ENCODE measurements around the gene SULF2. TPM values are rescaled to one million over a fixed set of nuclear protein-coding genes. Genes with fewer than 3 reads are reported as not detected.

Gene SULF2
- total and polyA plus RNA-seq, 5 donors = 25.4 to 59.1 (median 47.6) TPM

- no peaks in the 10 kb centered on the region for H3K27me3 ChIP-seq (ENCODE audit: control insufficient read depth, insufficient read depth)
- 98% methylated on average over 4 of the region's 4 CpGs for WGBS
- H3K4me1 ChIP-seq (ENCODE audit: control insufficient read depth, insufficient read depth, low read length) = no peaks in the 10 kb centered on the region
- no peaks in the 10 kb centered on the region for H3K9me3 ChIP-seq (ENCODE audit: control insufficient read depth, low read length)
- intact Hi-C loops (cut with DNase I) = no loop called here
- ATAC-seq (no peak), DNase-seq (no peak)
- no peak overlapping the region for H3K27ac ChIP-seq (ENCODE audit: low read length)
- no peak overlapping the region for H3K4me3 ChIP-seq (ENCODE audit: low read length)
Observed at GRCh38 chr20:47730744-47731143, 54.5 kb downstream of the SULF2 start.

- Histone ChIP-seq H3K27me3 (ENCODE audit: control insufficient read depth, insufficient read depth) (no peaks in the 10 kb centered on the region), H3K9me3 (ENCODE audit: control insufficient read depth, low read length) (no peaks in the 10 kb centered on the region), H3K4me1 (ENCODE audit: control insufficient read depth, insufficient read depth, low read length) (no peaks in the 10 kb centered on the region), H3K4me3 (ENCODE audit: low read length) (no peak overlapping the region), H3K27ac (ENCODE audit: low read length) (no peak overlapping the region)
- 95% methylated on average over 10 of the region's 10 CpGs for WGBS
- no peak for ATAC-seq
- DNase-seq = no peak
- intact Hi-C loops (cut with DNase I) = no loop called here
Observed at GRCh38 chr20:47729472-47729871, 55.8 kb downstream of the SULF2 start.

GRCh38 chr20:47727909-47728361 is 57.3 kb downstream of the SULF2 start:
- intact Hi-C loops (cut with DNase I) = no loop called here
- ATAC-seq (peak; percentile 25 to 29), DNase-seq (peak in 1 of 3 donors; percentile 64)
- Histone ChIP-seq H3K27ac (ENCODE audit: low read length) (peak overlapping the region; percentile 40), H3K4me3 (ENCODE audit: low read length) (no peak overlapping the region), H3K9me3 (ENCODE audit: control insufficient read depth, low read length) (no peaks in the 10 kb centered on the region), H3K4me1 (ENCODE audit: control insufficient read depth, insufficient read depth, low read length) (no peaks in the 10 kb centered on the region), H3K27me3 (ENCODE audit: control insufficient read depth, insufficient read depth) (no peaks in the 10 kb centered on the region)
- 43% methylated on average over 17 of the region's 17 CpGs for WGBS

GRCh38 chr20:47727170-47727880 is 58.0 kb downstream of the SULF2 start:
- no peak overlapping the region for H3K27ac ChIP-seq (ENCODE audit: low read length)
- 66% methylated on average over 18 of the region's 18 CpGs for WGBS
- no peaks in the 10 kb centered on the region for H3K4me1 ChIP-seq (ENCODE audit: control insufficient read depth, insufficient read depth, low read length)
- DNase-seq = peak; percentile 54 to 75 (median 74)
- ATAC-seq = peak; percentile 74 to 85
- no peaks in the 10 kb centered on the region for H3K27me3 ChIP-seq (ENCODE audit: control insufficient read depth, insufficient read depth)
- H3K4me3 ChIP-seq (ENCODE audit: low read length) = no peak overlapping the region
- intact Hi-C loops (cut with DNase I) = no loop called here
- no peaks in the 10 kb centered on the region for H3K9me3 ChIP-seq (ENCODE audit: control insufficient read depth, low read length)

GRCh38 chr20:47726632-47727031 is 58.6 kb downstream of the SULF2 start:
- H3K27ac ChIP-seq (ENCODE audit: low read length) = no peak overlapping the region
- no peaks in the 10 kb centered on the region for H3K27me3 ChIP-seq (ENCODE audit: control insufficient read depth, insufficient read depth)
- no peak for ATAC-seq
- no peaks in the 10 kb centered on the region for H3K9me3 ChIP-seq (ENCODE audit: control insufficient read depth, low read length)
- no peak for DNase-seq
- intact Hi-C loops (cut with DNase I) = no loop called here
- H3K4me1 ChIP-seq (ENCODE audit: control insufficient read depth, insufficient read depth, low read length) = no peaks in the 10 kb centered on the region
- 89% methylated on average over 7 of the region's 7 CpGs for WGBS
- no peak overlapping the region for H3K4me3 ChIP-seq (ENCODE audit: low read length)

- Histone ChIP-seq H3K4me3 (ENCODE audit: low read length) (no peak overlapping the region), H3K9me3 (ENCODE audit: control insufficient read depth, low read length) (no peaks in the 10 kb centered on the region), H3K4me1 (ENCODE audit: control insufficient read depth, insufficient read depth, low read length) (no peaks in the 10 kb centered on the region), H3K27ac (ENCODE audit: low read length) (no peak overlapping the region), H3K27me3 (ENCODE audit: control insufficient read depth, insufficient read depth) (no peaks in the 10 kb centered on the region)
- peak; percentile 51 to 73 for ATAC-seq
- peak; percentile 64 to 79 (median 75) for DNase-seq
- intact Hi-C loops (cut with DNase I) = no loop called here
- WGBS = 57% methylated on average over 18 of the region's 18 CpGs
Observed at GRCh38 chr20:47725248-47725973, 59.9 kb downstream of the SULF2 start.

GRCh38 chr20:47724910-47725247 is 60.4 kb downstream of the SULF2 start:
- H3K4me1 ChIP-seq (ENCODE audit: control insufficient read depth, insufficient read depth, low read length) = no peaks in the 10 kb centered on the region
- no peaks in the 10 kb centered on the region for H3K9me3 ChIP-seq (ENCODE audit: control insufficient read depth, low read length)
- ATAC-seq (no peak), DNase-seq (no peak)
- intact Hi-C loops (cut with DNase I) = no loop called here
- no peak overlapping the region for H3K4me3 ChIP-seq (ENCODE audit: low read length)
- H3K27ac ChIP-seq (ENCODE audit: low read length) = no peak overlapping the region
- H3K27me3 ChIP-seq (ENCODE audit: control insufficient read depth, insufficient read depth) = no peaks in the 10 kb centered on the region
- 88% methylated on average over 5 of the region's 5 CpGs for WGBS

- intact Hi-C loops (cut with DNase I) = no loop called here
Observed at GRCh38 chr20:47724396-47724795, 60.9 kb downstream of the SULF2 start.

GRCh38 chr20:47723322-47723721 is 62.0 kb downstream of the SULF2 start:
- H3K9me3 ChIP-seq (ENCODE audit: control insufficient read depth, low read length) = no peaks in the 10 kb centered on the region
- 80% methylated on average over 11 of the region's 11 CpGs for WGBS
- ATAC-seq = no peak
- H3K4me3 ChIP-seq (ENCODE audit: low read length) = no peak overlapping the region
- no peak for DNase-seq
- no peaks in the 10 kb centered on the region for H3K4me1 ChIP-seq (ENCODE audit: control insufficient read depth, insufficient read depth, low read length)
- intact Hi-C loops (cut with DNase I) = no loop called here
- H3K27ac ChIP-seq (ENCODE audit: low read length) = no peak overlapping the region
- H3K27me3 ChIP-seq (ENCODE audit: control insufficient read depth, insufficient read depth) = no peaks in the 10 kb centered on the region

More at GRCh38 chr20:47724396-47724795, 60.9 kb downstream of the SULF2 start:
- no peaks in the 10 kb centered on the region for H3K9me3 ChIP-seq (ENCODE audit: control insufficient read depth, low read length)
- H3K4me3 ChIP-seq (ENCODE audit: low read length) = no peak overlapping the region
- no peak for DNase-seq
- ATAC-seq = no peak
- no peaks in the 10 kb centered on the region for H3K27me3 ChIP-seq (ENCODE audit: control insufficient read depth, insufficient read depth)
- no peak overlapping the region for H3K27ac ChIP-seq (ENCODE audit: low read length)
- no peaks in the 10 kb centered on the region for H3K4me1 ChIP-seq (ENCODE audit: control insufficient read depth, insufficient read depth, low read length)
- WGBS = 84% methylated on average over 6 of the region's 6 CpGs

- Histone ChIP-seq H3K4me3 (ENCODE audit: low read length) (no peak overlapping the region), H3K9me3 (ENCODE audit: control insufficient read depth, low read length) (no peaks in the 10 kb centered on the region), H3K27me3 (ENCODE audit: control insufficient read depth, insufficient read depth) (no peaks in the 10 kb centered on the region), H3K27ac (ENCODE audit: low read length) (no peak overlapping the region), H3K4me1 (ENCODE audit: control insufficient read depth, insufficient read depth, low read length) (no peaks in the 10 kb centered on the region)
- 43% methylated on average over 7 of the region's 7 CpGs for WGBS
- DNase-seq (no peak), ATAC-seq (no peak)
- intact Hi-C loops (cut with DNase I) = no loop called here
Observed at GRCh38 chr20:47720636-47721427, 64.4 kb downstream of the SULF2 start.

- Histone ChIP-seq H3K27ac (ENCODE audit: low read length) (no peak overlapping the region), H3K4me3 (ENCODE audit: low read length) (no peak overlapping the region), H3K27me3 (ENCODE audit: control insufficient read depth, insufficient read depth) (no peaks in the 10 kb centered on the region), H3K4me1 (ENCODE audit: control insufficient read depth, insufficient read depth, low read length) (no peaks in the 10 kb centered on the region), H3K9me3 (ENCODE audit: control insufficient read depth, low read length) (no peaks in the 10 kb centered on the region)
- peak in 1 of 2 donors; percentile 25 for ATAC-seq
- 77% methylated on average over 2 of the region's 2 CpGs for WGBS
- intact Hi-C loops (cut with DNase I) = no loop called here
- no peak for DNase-seq
Observed at GRCh38 chr20:47719625-47720024, 65.7 kb downstream of the SULF2 start.
